ENCODE data around the gene C2orf80. TPM values are rescaled to one million over a fixed set of nuclear protein-coding genes. Genes with fewer than 3 reads are reported as not detected.

The C2orf80 gene
- total RNA-seq, 4 donors from 2014 or later: not detected

DNA sequence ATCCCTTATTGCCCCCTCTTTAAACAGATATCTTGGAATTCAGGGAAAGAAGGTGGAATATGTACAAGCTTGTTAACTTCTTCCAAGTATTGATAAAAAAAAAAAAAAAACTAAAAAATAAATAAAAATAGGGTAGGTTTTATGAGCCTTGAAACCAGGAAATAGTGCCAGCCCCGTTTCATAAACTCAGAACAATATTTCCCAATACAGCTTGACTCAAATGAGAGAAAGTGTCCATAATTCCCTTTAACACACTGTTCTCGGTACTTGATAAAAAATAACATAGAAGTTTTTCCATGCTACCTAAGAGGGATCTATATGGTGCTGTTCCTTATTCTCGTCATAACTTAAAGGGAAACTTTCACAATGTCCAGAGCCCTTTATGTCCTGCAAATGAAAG is 17.9 kb upstream of the C2orf80 start:
- Histone ChIP-seq H3K4me1 (no peaks in the 10 kb centered on the region), H3K27ac (no peak overlapping the region), H3K4me3 (no peak overlapping the region), H3K9me3 (no peaks in the 10 kb centered on the region), H3K27me3 (no peaks in the 10 kb centered on the region), H3K36me3 (no peaks in the 10 kb centered on the region)
- TF ChIP-seq, protein P1, sequence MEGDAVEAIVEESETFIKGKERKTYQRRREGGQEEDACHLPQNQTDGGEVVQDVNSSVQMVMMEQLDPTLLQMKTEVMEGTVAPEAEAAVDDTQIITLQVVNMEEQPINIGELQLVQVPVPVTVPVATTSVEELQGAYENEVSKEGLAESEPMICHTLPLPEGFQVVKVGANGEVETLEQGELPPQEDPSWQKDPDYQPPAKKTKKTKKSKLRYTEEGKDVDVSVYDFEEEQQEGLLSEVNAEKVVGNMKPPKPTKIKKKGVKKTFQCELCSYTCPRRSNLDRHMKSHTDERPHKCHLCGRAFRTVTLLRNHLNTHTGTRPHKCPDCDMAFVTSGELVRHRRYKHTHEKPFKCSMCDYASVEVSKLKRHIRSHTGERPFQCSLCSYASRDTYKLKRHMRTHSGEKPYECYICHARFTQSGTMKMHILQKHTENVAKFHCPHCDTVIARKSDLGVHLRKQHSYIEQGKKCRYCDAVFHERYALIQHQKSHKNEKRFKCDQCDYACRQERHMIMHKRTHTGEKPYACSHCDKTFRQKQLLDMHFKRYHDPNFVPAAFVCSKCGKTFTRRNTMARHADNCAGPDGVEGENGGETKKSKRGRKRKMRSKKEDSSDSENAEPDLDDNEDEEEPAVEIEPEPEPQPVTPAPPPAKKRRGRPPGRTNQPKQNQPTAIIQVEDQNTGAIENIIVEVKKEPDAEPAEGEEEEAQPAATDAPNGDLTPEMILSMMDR (IDR thresholded peaks at IDR 0.05): no peak
- TF ChIP-seq POLR2A (IDR thresholded peaks at IDR 0.05): no peak
- no peak for DNase-seq

DNA sequence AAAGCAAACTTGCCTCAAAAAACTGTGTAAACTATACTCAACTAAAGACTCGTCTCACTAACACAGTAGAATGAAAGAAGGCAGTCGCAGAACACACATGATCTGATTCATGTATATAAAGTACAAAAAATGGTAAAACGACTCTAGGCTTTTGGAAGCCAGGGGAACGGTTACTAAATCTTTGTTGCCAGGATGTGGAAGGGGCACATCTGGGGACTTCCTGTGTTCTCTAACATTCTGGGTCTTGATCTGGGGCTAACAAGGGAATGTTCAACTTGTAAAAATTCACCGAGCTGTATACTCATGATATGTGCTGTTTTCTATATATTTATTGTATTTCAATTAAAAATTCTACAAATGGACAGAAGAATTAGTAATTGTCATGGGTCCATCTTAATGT is 14.3 kb upstream of the C2orf80 start:
- Histone ChIP-seq H3K9me3 (no peaks in the 10 kb centered on the region), H3K4me3 (no peak overlapping the region), H3K27me3 (no peaks in the 10 kb centered on the region), H3K27ac (no peak overlapping the region), H3K36me3 (no peaks in the 10 kb centered on the region), H3K4me1 (no peaks in the 10 kb centered on the region)
- DNase-seq: no peak
- TF ChIP-seq, protein P1 (IDR thresholded peaks at IDR 0.05): no peak
- TF ChIP-seq POLR2A (IDR thresholded peaks at IDR 0.05): no peak

DNA sequence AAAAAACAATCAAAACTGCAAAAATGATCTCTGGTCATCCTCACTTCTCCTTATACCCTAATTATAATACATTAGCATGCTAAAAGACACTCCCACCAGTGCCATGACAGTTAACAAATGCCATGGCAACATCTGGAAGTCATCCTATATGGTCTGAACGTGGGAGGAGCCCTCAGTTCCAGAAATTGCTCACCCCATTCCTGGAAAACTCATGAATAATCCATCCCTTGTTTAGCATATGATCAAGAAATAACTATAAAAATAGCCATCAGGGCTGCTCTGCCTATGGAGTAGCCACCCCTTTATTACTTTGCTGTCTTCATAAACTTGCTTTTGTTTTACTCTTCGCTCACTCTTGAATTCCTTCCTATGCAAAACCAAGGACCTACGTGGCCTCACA is 5.7 kb upstream of the C2orf80 start:
- H3K36me3 ChIP-seq: no peaks in the 10 kb centered on the region
- no peaks in the 10 kb centered on the region for H3K9me3 ChIP-seq
- H3K27ac ChIP-seq: no peak overlapping the region
- H3K4me3 ChIP-seq: no peak overlapping the region
- no peaks in the 10 kb centered on the region for H3K4me1 ChIP-seq
- H3K27me3 ChIP-seq: no peaks in the 10 kb centered on the region
- DNase-seq: no peak
- no peak for TF ChIP-seq POLR2A (IDR thresholded peaks at IDR 0.05)
- TF ChIP-seq, protein P1 (IDR thresholded peaks at IDR 0.05): no peak

DNA sequence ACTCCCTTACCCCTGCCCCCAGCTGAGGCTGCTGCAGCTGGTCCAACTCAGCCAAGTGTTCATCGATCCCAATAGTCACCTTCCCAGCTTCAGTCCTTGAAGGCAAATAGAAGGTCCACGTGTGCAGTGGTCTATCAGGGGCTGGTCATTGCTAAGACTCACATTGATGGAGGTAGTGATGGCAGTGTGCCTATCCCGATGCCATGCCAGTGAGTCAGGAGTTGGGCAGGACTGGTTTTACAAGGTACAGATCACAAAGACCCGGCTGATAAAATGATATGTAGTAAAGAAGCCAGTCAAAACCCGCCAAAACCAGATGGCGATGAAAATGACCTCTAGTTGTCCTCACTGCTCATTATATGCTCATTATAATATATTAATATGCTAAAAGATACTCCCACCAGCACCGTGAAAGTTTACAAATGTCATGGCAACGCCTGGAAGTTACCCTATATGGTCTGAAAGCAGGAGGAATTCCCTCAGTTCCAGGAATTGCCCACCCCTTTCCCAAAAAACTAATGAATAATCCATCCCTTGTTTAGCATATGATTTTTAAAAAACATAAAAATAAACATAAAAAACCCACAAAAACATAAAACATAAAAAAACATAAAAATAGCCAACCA is 2.9 kb upstream of the C2orf80 start:
- Histone ChIP-seq H3K4me3 (no peak overlapping the region), H3K9me3 (no peaks in the 10 kb centered on the region), H3K27me3 (no peaks in the 10 kb centered on the region), H3K27ac (no peak overlapping the region), H3K4me1 (no peaks in the 10 kb centered on the region), H3K36me3 (no peaks in the 10 kb centered on the region)
- no peak for TF ChIP-seq POLR2A (IDR thresholded peaks at IDR 0.05)
- TF ChIP-seq, protein P1 (IDR thresholded peaks at IDR 0.05): no peak
- DNase-seq: no peak

GRCh38 chr2:208189069-208189809 is 591 bp downstream of the C2orf80 start:
- DNase-seq: no peak
- H3K4me1 ChIP-seq: no peaks in the 10 kb centered on the region
- H3K4me3 ChIP-seq: no peak overlapping the region
- TF ChIP-seq POLR2A (IDR thresholded peaks at IDR 0.05): no peak
- TF ChIP-seq, protein P1 (IDR thresholded peaks at IDR 0.05): no peak
- no peak overlapping the region for H3K27ac ChIP-seq
- H3K9me3 ChIP-seq: no peaks in the 10 kb centered on the region
- no peaks in the 10 kb centered on the region for H3K27me3 ChIP-seq
- no peaks in the 10 kb centered on the region for H3K36me3 ChIP-seq

Data from Peyer's patch (tissue), 4 donors.